ENCODE data around the gene YPEL1. TPM values are rescaled to one million over a fixed set of nuclear protein-coding genes. Genes with fewer than 3 reads are reported as not detected.

The YPEL1 gene
- total RNA-seq, 1 donor from 2014 or later: 20.4 TPM

- peaks cover 31 to 58% (median 32%) of the 10 kb centered on the region in 3 donors for H3K36me3 ChIP-seq (ENCODE audit: control insufficient read depth in 3 of 3, insufficient read depth in 3 of 3, low read length in 3 of 3)
- H3K9me3 ChIP-seq (ENCODE audit: control insufficient read depth in 3 of 3, low read length in 3 of 3): no peaks in the 10 kb centered on the region
- peaks cover 11 to 16% (median 12%) of the 10 kb centered on the region in 3 donors for H3K4me1 ChIP-seq (ENCODE audit: control insufficient read depth in 3 of 3, insufficient read depth in 3 of 3, low read length in 3 of 3)
- no peaks in the 10 kb centered on the region for H3K27me3 ChIP-seq (ENCODE audit: control insufficient read depth in 3 of 3, insufficient read depth in 3 of 3, low read length in 3 of 3)
- no peak overlapping the region for H3K27ac ChIP-seq (ENCODE audit: low read depth, low read length)
- no peak overlapping the region for H3K4me3 ChIP-seq (ENCODE audit: low read length in 3 of 3)
- no peak overlapping the region for H3K9ac ChIP-seq (ENCODE audit: low read depth in 1 of 3, low read length in 3 of 3)
These were observed 33.5 kb downstream of the YPEL1 start for GRCh38 chr22:21702094-21702493.

- Histone ChIP-seq H3K9ac (ENCODE audit: low read depth in 1 of 3, low read length in 3 of 3) (no peak overlapping the region), H3K27me3 (ENCODE audit: control insufficient read depth in 3 of 3, insufficient read depth in 3 of 3, low read length in 3 of 3) (no peaks in the 10 kb centered on the region), H3K27ac (ENCODE audit: low read depth, low read length) (no peak overlapping the region), H3K36me3 (ENCODE audit: control insufficient read depth in 3 of 3, insufficient read depth in 3 of 3, low read length in 3 of 3) (peaks cover 37 to 64% (median 38%) of the 10 kb centered on the region in 3 donors), H3K4me3 (ENCODE audit: low read length in 3 of 3) (no peak overlapping the region), H3K9me3 (ENCODE audit: control insufficient read depth in 3 of 3, low read length in 3 of 3) (no peaks in the 10 kb centered on the region), H3K4me1 (ENCODE audit: control insufficient read depth in 3 of 3, insufficient read depth in 3 of 3, low read length in 3 of 3) (peaks cover 11 to 16% (median 12%) of the 10 kb centered on the region in 3 donors)
These were observed 34.1 kb downstream of the YPEL1 start for GRCh38 chr22:21701384-21701971.

GRCh38 chr22:21700822-21701221, 34.8 kb downstream of the YPEL1 start:
- no peak overlapping the region for H3K9ac ChIP-seq (ENCODE audit: low read depth in 1 of 3, low read length in 3 of 3)
- no peak overlapping the region for H3K27ac ChIP-seq (ENCODE audit: low read depth, low read length)
- H3K36me3 ChIP-seq (ENCODE audit: control insufficient read depth in 3 of 3, insufficient read depth in 3 of 3, low read length in 3 of 3): peaks cover 43 to 70% (median 44%) of the 10 kb centered on the region in 3 donors
- peaks cover 11 to 16% (median 12%) of the 10 kb centered on the region in 3 donors for H3K4me1 ChIP-seq (ENCODE audit: control insufficient read depth in 3 of 3, insufficient read depth in 3 of 3, low read length in 3 of 3)
- no peaks in the 10 kb centered on the region for H3K27me3 ChIP-seq (ENCODE audit: control insufficient read depth in 3 of 3, insufficient read depth in 3 of 3, low read length in 3 of 3)
- H3K4me3 ChIP-seq (ENCODE audit: low read length in 3 of 3): no peak overlapping the region
- no peaks in the 10 kb centered on the region for H3K9me3 ChIP-seq (ENCODE audit: control insufficient read depth in 3 of 3, low read length in 3 of 3)

- peaks cover 11 to 15% (median 12%) of the 10 kb centered on the region in 3 donors for H3K4me1 ChIP-seq (ENCODE audit: control insufficient read depth in 3 of 3, insufficient read depth in 3 of 3, low read length in 3 of 3)
- no peaks in the 10 kb centered on the region for H3K27me3 ChIP-seq (ENCODE audit: control insufficient read depth in 3 of 3, insufficient read depth in 3 of 3, low read length in 3 of 3)
- H3K9ac ChIP-seq (ENCODE audit: low read depth in 1 of 3, low read length in 3 of 3): no peak overlapping the region
- no peak overlapping the region for H3K4me3 ChIP-seq (ENCODE audit: low read length in 3 of 3)
- peaks cover 54 to 78% (median 56%) of the 10 kb centered on the region in 3 donors for H3K36me3 ChIP-seq (ENCODE audit: control insufficient read depth in 3 of 3, insufficient read depth in 3 of 3, low read length in 3 of 3)
- no peaks in the 10 kb centered on the region for H3K9me3 ChIP-seq (ENCODE audit: control insufficient read depth in 3 of 3, low read length in 3 of 3)
- no peak overlapping the region for H3K27ac ChIP-seq (ENCODE audit: low read depth, low read length)
These were observed 36.0 kb downstream of the YPEL1 start for GRCh38 chr22:21699643-21700042.

- Histone ChIP-seq H3K4me1 (ENCODE audit: control insufficient read depth in 3 of 3, insufficient read depth in 3 of 3, low read length in 3 of 3) (peaks cover 11 to 15% (median 12%) of the 10 kb centered on the region in 3 donors), H3K9ac (ENCODE audit: low read depth in 1 of 3, low read length in 3 of 3) (no peak overlapping the region), H3K36me3 (ENCODE audit: control insufficient read depth in 3 of 3, insufficient read depth in 3 of 3, low read length in 3 of 3) (peaks cover 64 to 83% (median 65%) of the 10 kb centered on the region in 3 donors)
These were observed 36.9 kb downstream of the YPEL1 start for GRCh38 chr22:21698430-21699329.

GRCh38 chr22:21697880-21698279, 37.7 kb downstream of the YPEL1 start:
- H3K36me3 ChIP-seq (ENCODE audit: control insufficient read depth in 3 of 3, insufficient read depth in 3 of 3, low read length in 3 of 3): peaks cover 64 to 83% (median 64%) of the 10 kb centered on the region in 3 donors
- no peaks in the 10 kb centered on the region for H3K27me3 ChIP-seq (ENCODE audit: control insufficient read depth in 3 of 3, insufficient read depth in 3 of 3, low read length in 3 of 3)
- peaks cover 11 to 15% (median 12%) of the 10 kb centered on the region in 3 donors for H3K4me1 ChIP-seq (ENCODE audit: control insufficient read depth in 3 of 3, insufficient read depth in 3 of 3, low read length in 3 of 3)
- H3K9ac ChIP-seq (ENCODE audit: low read depth in 1 of 3, low read length in 3 of 3): no peak overlapping the region
- no peaks in the 10 kb centered on the region for H3K9me3 ChIP-seq (ENCODE audit: control insufficient read depth in 3 of 3, low read length in 3 of 3)
- no peak overlapping the region for H3K27ac ChIP-seq (ENCODE audit: low read depth, low read length)
- H3K4me3 ChIP-seq (ENCODE audit: low read length in 3 of 3): no peak overlapping the region

More at GRCh38 chr22:21698430-21699329, 36.9 kb downstream of the YPEL1 start:
- H3K4me3 ChIP-seq (ENCODE audit: low read length in 3 of 3): peak overlapping the region in 1 of 3 donors; percentile 13
- no peaks in the 10 kb centered on the region for H3K27me3 ChIP-seq (ENCODE audit: control insufficient read depth in 3 of 3, insufficient read depth in 3 of 3, low read length in 3 of 3)
- H3K9me3 ChIP-seq (ENCODE audit: control insufficient read depth in 3 of 3, low read length in 3 of 3): no peaks in the 10 kb centered on the region
- no peak overlapping the region for H3K27ac ChIP-seq (ENCODE audit: low read depth, low read length)

- no peak overlapping the region for H3K27ac ChIP-seq (ENCODE audit: low read depth, low read length)
- H3K9me3 ChIP-seq (ENCODE audit: control insufficient read depth in 3 of 3, low read length in 3 of 3): no peaks in the 10 kb centered on the region
- H3K4me1 ChIP-seq (ENCODE audit: control insufficient read depth in 3 of 3, insufficient read depth in 3 of 3, low read length in 3 of 3): peaks cover 11 to 15% (median 12%) of the 10 kb centered on the region in 3 donors
- H3K4me3 ChIP-seq (ENCODE audit: low read length in 3 of 3): no peak overlapping the region
- peaks cover 60 to 78% (median 66%) of the 10 kb centered on the region in 3 donors for H3K36me3 ChIP-seq (ENCODE audit: control insufficient read depth in 3 of 3, insufficient read depth in 3 of 3, low read length in 3 of 3)
- no peaks in the 10 kb centered on the region for H3K27me3 ChIP-seq (ENCODE audit: control insufficient read depth in 3 of 3, insufficient read depth in 3 of 3, low read length in 3 of 3)
- no peak overlapping the region for H3K9ac ChIP-seq (ENCODE audit: low read depth in 1 of 3, low read length in 3 of 3)
These were observed 38.4 kb downstream of the YPEL1 start for GRCh38 chr22:21697021-21697771.

- no peak overlapping the region for H3K27ac ChIP-seq (ENCODE audit: low read depth, low read length)
- no peak overlapping the region for H3K9ac ChIP-seq (ENCODE audit: low read depth in 1 of 3, low read length in 3 of 3)
- H3K36me3 ChIP-seq (ENCODE audit: control insufficient read depth in 3 of 3, insufficient read depth in 3 of 3, low read length in 3 of 3): peaks cover 53 to 71% (median 62%) of the 10 kb centered on the region in 3 donors
- H3K4me3 ChIP-seq (ENCODE audit: low read length in 3 of 3): no peak overlapping the region
- peaks cover 11 to 15% (median 12%) of the 10 kb centered on the region in 3 donors for H3K4me1 ChIP-seq (ENCODE audit: control insufficient read depth in 3 of 3, insufficient read depth in 3 of 3, low read length in 3 of 3)
- H3K9me3 ChIP-seq (ENCODE audit: control insufficient read depth in 3 of 3, low read length in 3 of 3): no peaks in the 10 kb centered on the region
- no peaks in the 10 kb centered on the region for H3K27me3 ChIP-seq (ENCODE audit: control insufficient read depth in 3 of 3, insufficient read depth in 3 of 3, low read length in 3 of 3)
These were observed 39.5 kb downstream of the YPEL1 start for GRCh38 chr22:21696115-21696514.

- H3K27me3 ChIP-seq (ENCODE audit: control insufficient read depth in 3 of 3, insufficient read depth in 3 of 3, low read length in 3 of 3): no peaks in the 10 kb centered on the region
- peaks cover 50 to 66% (median 58%) of the 10 kb centered on the region in 3 donors for H3K36me3 ChIP-seq (ENCODE audit: control insufficient read depth in 3 of 3, insufficient read depth in 3 of 3, low read length in 3 of 3)
- no peak overlapping the region for H3K27ac ChIP-seq (ENCODE audit: low read depth, low read length)
These were observed 40.0 kb downstream of the YPEL1 start for GRCh38 chr22:21695430-21696085.

More at GRCh38 chr22:21695430-21696085, 40.0 kb downstream of the YPEL1 start:
- Histone ChIP-seq H3K4me1 (ENCODE audit: control insufficient read depth in 3 of 3, insufficient read depth in 3 of 3, low read length in 3 of 3) (peaks cover 11 to 16% (median 12%) of the 10 kb centered on the region in 3 donors), H3K9me3 (ENCODE audit: control insufficient read depth in 3 of 3, low read length in 3 of 3) (no peaks in the 10 kb centered on the region), H3K4me3 (ENCODE audit: low read length in 3 of 3) (no peak overlapping the region), H3K9ac (ENCODE audit: low read depth in 1 of 3, low read length in 3 of 3) (no peak overlapping the region)

Measured in skeletal muscle tissue (tissue), 4 donors.